GM23338 (cell line): ENCODE results near the gene SMIM21. TPM values are rescaled to one million over a fixed set of nuclear protein-coding genes. Genes with fewer than 3 reads are reported as not detected.

ENCODE experiments used
- ATAC-seq: fragments of 200-7000 bp; cut with Tn5 transposase; 3 replicates; pipeline ENCODE4 v1.9.1; 2020
- DNase-seq: peaks from one replicate; pipeline ENCODE4 v3.0.0-alpha.2; 2015; ENCODE audit warnings: low spot score
- H2AFZ ChIP-seq: fragments of 200-600 bp; sonication (generic); 2 replicates; pipeline ENCODE4 v1.8.0; 2016; ENCODE audit warnings: antibody characterized with exemption, mild to moderate bottlenecking, moderate library complexity
- H3F3A ChIP-seq: fragments of 200-600 bp; sonication (generic); replicated peaks from 2 replicates; pipeline ENCODE4 v1.8.0; 2017; ENCODE audit warnings: antibody characterized with exemption, mixed run types, low read depth
- H3K27ac ChIP-seq: fragments of 200-600 bp; sonication (generic); 2 replicates; pipeline ENCODE4 v1.6.1; 2016; ENCODE audit warnings: low read depth
- H3K27me3 ChIP-seq: fragments of 200-600 bp; sonication (generic); 2 replicates; pipeline ENCODE4 v1.8.0; 2016; ENCODE audit warnings: mild to moderate bottlenecking, mixed run types, moderate library complexity; ENCODE audit not compliant: insufficient read depth
- H3K36me3 ChIP-seq: fragments of 200-600 bp; sonication (generic); 2 replicates; pipeline ENCODE4 v1.8.0; 2016; ENCODE audit warnings: mild to moderate bottlenecking; ENCODE audit not compliant: insufficient read depth
- H3K4me1 ChIP-seq: fragments of 200-600 bp; sonication (generic); 2 replicates; pipeline ENCODE4 v1.8.0; 2016; ENCODE audit warnings: mild to moderate bottlenecking, moderate library complexity; ENCODE audit not compliant: insufficient read depth
- H3K4me2 ChIP-seq: fragments of 200-600 bp; sonication (generic); 2 replicates; pipeline ENCODE4 v1.7.1; 2017; ENCODE audit warnings: mixed run types
- H3K4me3 ChIP-seq: fragments of 200-600 bp; sonication (generic); 2 replicates; pipeline ENCODE4 v1.6.1; 2016; ENCODE audit warnings: mixed run types
- H3K79me2 ChIP-seq: fragments of 200-600 bp; sonication (generic); replicated peaks from 2 replicates; pipeline ENCODE4 v1.8.0; 2017; ENCODE audit warnings: mild to moderate bottlenecking; ENCODE audit not compliant: insufficient read depth
- H3K9me2 ChIP-seq: fragments of 200-600 bp; sonication (generic); 2 replicates; pipeline ENCODE4 v1.8.0; 2017; ENCODE audit not compliant: insufficient read depth
- H4K20me1 ChIP-seq: fragments of 200-600 bp; sonication (generic); replicated peaks from 2 replicates; pipeline ENCODE4 v1.8.0; 2017; ENCODE audit warnings: mild to moderate bottlenecking; ENCODE audit not compliant: insufficient read depth
- H3K27ac Mint-ChIP-seq: 2 replicates; pipeline ENCODE4 v1.8.0; 2020; ENCODE audit warnings: inconsistent platforms, mild to moderate bottlenecking, moderate library complexity, mixed read lengths
- H3K27me3 Mint-ChIP-seq: 3 replicates; pipeline ENCODE4 v1.8.0; 2022; ENCODE audit warnings: low read depth, mild to moderate bottlenecking, moderate library complexity, mixed read lengths, inconsistent platforms; ENCODE audit not compliant: insufficient read depth, poor library complexity
- H3K36me3 Mint-ChIP-seq: 3 replicates; pipeline ENCODE4 v1.8.0; 2021; ENCODE audit warnings: low read depth, mild to moderate bottlenecking, inconsistent platforms, moderate library complexity, mixed read lengths
- H3K4me1 Mint-ChIP-seq: 3 replicates; pipeline ENCODE4 v1.8.0; 2020; ENCODE audit warnings: mild to moderate bottlenecking, inconsistent platforms, mixed read lengths
- H3K4me3 Mint-ChIP-seq: 3 replicates; pipeline ENCODE4 v1.8.0; 2021; ENCODE audit warnings: moderate library complexity, mild to moderate bottlenecking, inconsistent platforms, mixed read lengths
- H3K9me3 Mint-ChIP-seq: 3 replicates; pipeline ENCODE4 v1.8.0; 2020; ENCODE audit warnings: moderate library complexity, mild to moderate bottlenecking, inconsistent platforms, mixed read lengths
- CREB1 ChIP-seq: fragments of 250-450 bp; sonication (Bioruptor Pico); IDR thresholded peaks from 2 replicates; pipeline ENCODE4 v1.5.0; 2020; ENCODE audit warnings: low read depth, mild to moderate bottlenecking, moderate library complexity
- EZH2phosphoT487 ChIP-seq: fragments of 200-600 bp; sonication (generic); IDR thresholded peaks from one replicate; pipeline ENCODE4 v1.8.1; 2018; ENCODE audit warnings: antibody characterized with exemption; ENCODE audit not compliant: unreplicated experiment
- JUNB ChIP-seq: IDR thresholded peaks from one replicate; pipeline ENCODE4 v1.6.1; 2016; ENCODE audit warnings: antibody characterized with exemption; ENCODE audit not compliant: unreplicated experiment
- NANOG ChIP-seq: IDR thresholded peaks from 2 replicates; pipeline ENCODE4 v1.6.1; 2016; ENCODE audit warnings: antibody characterized with exemption, borderline replicate concordance
- POLR2AphosphoS5 ChIP-seq: IDR thresholded peaks from 2 replicates; pipeline ENCODE4 v1.6.1; 2016; ENCODE audit warnings: antibody characterized with exemption, low read depth
- STAT1 ChIP-seq: IDR thresholded peaks from one replicate; pipeline ENCODE4 v1.6.1; 2016; ENCODE audit warnings: antibody characterized with exemption; ENCODE audit not compliant: unreplicated experiment
- ZNF114 ChIP-seq: fragments of 250-450 bp; sonication (Bioruptor Pico); IDR thresholded peaks from 2 replicates; pipeline ENCODE4 v1.5.0; 2020; ENCODE audit warnings: mild to moderate bottlenecking, moderate library complexity
- ZNF331 ChIP-seq: fragments of 250-450 bp; sonication (Bioruptor Pico); IDR thresholded peaks from 2 replicates; pipeline ENCODE4 v1.5.0; 2020; ENCODE audit warnings: low read depth, mild to moderate bottlenecking, moderate library complexity
- polyA plus RNA-seq: library from polyadenylated mRNA; unstranded; fragments of >200 nt; fragmentation: Nextera tagmentation; extraction: Ambion mirVana; gene quantifications from 2 replicates; pipeline ENCODE4 v1.2.1, GENCODE V29; 2016
- total RNA-seq: library from RNA; depleted of rRNA; stranded (reverse); fragments of >200 nt; shearing (Covaris generic); gene quantifications from 2 replicates; pipeline ENCODE4 v1.2.3, GENCODE V29; 2014
- TF ChIP-seq, protein P1 (sequence below): IDR thresholded peaks from one replicate; pipeline ENCODE4 v1.6.1; 2018; ENCODE audit warnings: antibody characterized with exemption; ENCODE audit not compliant: unreplicated experiment
- TF ChIP-seq, protein P2 (sequence below), 2 experiments: fragments of 200-600 bp in 1 of 2; sonication (generic) in 1 of 2; conservative IDR thresholded peaks; 2 replicates each; pipeline versions ENCODE4 v1.5.1 to v1.6.1; 2016 to 2017; ENCODE audit warnings: antibody characterized with exemption in 2 of 2, low read depth in 2 of 2, mild to moderate bottlenecking in 2 of 2, moderate library complexity in 1 of 2
- TF ChIP-seq, protein P3 (sequence below): fragments of 250-450 bp; sonication (Bioruptor Pico); IDR thresholded peaks from 2 replicates; pipeline ENCODE4 v1.5.0; 2020; ENCODE audit warnings: mild to moderate bottlenecking, moderate library complexity
- TF ChIP-seq, protein P4 (sequence below): IDR thresholded peaks from 2 replicates; pipeline ENCODE4 v1.6.1; 2016; ENCODE audit warnings: antibody characterized with exemption

SMIM21 gene
- total and polyA plus RNA-seq, 2 experiments from 2014 or later, result not detected

DNA sequence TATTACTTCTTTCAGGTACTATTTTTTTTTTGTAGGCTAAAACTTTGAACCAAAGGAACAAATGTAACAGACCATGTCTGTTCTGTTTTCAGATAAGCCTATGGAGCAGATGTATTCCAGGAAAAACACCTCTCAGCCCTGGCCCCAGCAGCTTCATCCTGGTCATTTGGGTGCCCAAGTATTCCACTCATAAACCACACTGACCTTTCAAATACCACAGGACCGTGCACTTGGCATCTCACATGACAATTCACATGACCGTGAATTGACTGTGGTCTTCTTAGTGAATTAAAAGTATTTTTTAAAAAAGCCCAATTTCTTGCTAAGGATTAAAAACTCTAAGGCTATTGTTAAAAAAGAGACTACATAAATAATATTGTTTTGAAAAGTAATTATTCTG is 50.2 kb downstream of the SMIM21 start:
- Mint-ChIP-seq H3K4me1 (peaks cover 13% of the 10 kb centered on the region), H3K4me3 (no peak overlapping the region), H3K9me3 (peaks cover 4% of the 10 kb centered on the region), H3K36me3 (peaks cover 2% of the 10 kb centered on the region; the same call in 2 of the 3 replicates), H3K27me3 (peaks cover 1% of the 10 kb centered on the region), H3K27ac (no peak overlapping the region)
- no peak overlapping the region for H3K4me3 ChIP-seq
- no peaks in the 10 kb centered on the region for H3K4me1 ChIP-seq
- H3K36me3 ChIP-seq, result no peaks in the 10 kb centered on the region
- 0 out of 2 replicates have a peak, but pooled peaks cover 3% of the 10 kb centered on the region for H3K9me2 ChIP-seq
- no peak overlapping the region for H3K27ac ChIP-seq
- TF ChIP-seq NANOG (no peak), ZNF114 (CRISPR knock-in tag) (no peak), JUNB (no peak), POLR2AphosphoS5 (no peak), STAT1 (no peak), EZH2phosphoT487 (no peak), ZNF331 (CRISPR knock-in tag) (no peak), CREB1 (no peak)
- TF ChIP-seq, protein P1, sequence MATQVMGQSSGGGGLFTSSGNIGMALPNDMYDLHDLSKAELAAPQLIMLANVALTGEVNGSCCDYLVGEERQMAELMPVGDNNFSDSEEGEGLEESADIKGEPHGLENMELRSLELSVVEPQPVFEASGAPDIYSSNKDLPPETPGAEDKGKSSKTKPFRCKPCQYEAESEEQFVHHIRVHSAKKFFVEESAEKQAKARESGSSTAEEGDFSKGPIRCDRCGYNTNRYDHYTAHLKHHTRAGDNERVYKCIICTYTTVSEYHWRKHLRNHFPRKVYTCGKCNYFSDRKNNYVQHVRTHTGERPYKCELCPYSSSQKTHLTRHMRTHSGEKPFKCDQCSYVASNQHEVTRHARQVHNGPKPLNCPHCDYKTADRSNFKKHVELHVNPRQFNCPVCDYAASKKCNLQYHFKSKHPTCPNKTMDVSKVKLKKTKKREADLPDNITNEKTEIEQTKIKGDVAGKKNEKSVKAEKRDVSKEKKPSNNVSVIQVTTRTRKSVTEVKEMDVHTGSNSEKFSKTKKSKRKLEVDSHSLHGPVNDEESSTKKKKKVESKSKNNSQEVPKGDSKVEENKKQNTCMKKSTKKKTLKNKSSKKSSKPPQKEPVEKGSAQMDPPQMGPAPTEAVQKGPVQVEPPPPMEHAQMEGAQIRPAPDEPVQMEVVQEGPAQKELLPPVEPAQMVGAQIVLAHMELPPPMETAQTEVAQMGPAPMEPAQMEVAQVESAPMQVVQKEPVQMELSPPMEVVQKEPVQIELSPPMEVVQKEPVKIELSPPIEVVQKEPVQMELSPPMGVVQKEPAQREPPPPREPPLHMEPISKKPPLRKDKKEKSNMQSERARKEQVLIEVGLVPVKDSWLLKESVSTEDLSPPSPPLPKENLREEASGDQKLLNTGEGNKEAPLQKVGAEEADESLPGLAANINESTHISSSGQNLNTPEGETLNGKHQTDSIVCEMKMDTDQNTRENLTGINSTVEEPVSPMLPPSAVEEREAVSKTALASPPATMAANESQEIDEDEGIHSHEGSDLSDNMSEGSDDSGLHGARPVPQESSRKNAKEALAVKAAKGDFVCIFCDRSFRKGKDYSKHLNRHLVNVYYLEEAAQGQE, result no peak
- TF ChIP-seq, protein P2, sequence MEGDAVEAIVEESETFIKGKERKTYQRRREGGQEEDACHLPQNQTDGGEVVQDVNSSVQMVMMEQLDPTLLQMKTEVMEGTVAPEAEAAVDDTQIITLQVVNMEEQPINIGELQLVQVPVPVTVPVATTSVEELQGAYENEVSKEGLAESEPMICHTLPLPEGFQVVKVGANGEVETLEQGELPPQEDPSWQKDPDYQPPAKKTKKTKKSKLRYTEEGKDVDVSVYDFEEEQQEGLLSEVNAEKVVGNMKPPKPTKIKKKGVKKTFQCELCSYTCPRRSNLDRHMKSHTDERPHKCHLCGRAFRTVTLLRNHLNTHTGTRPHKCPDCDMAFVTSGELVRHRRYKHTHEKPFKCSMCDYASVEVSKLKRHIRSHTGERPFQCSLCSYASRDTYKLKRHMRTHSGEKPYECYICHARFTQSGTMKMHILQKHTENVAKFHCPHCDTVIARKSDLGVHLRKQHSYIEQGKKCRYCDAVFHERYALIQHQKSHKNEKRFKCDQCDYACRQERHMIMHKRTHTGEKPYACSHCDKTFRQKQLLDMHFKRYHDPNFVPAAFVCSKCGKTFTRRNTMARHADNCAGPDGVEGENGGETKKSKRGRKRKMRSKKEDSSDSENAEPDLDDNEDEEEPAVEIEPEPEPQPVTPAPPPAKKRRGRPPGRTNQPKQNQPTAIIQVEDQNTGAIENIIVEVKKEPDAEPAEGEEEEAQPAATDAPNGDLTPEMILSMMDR (conservative IDR thresholded peaks at IDR 0.05; ENCODE audit: low read depth in 2 of 2), result no peak
- TF ChIP-seq, protein P3, sequence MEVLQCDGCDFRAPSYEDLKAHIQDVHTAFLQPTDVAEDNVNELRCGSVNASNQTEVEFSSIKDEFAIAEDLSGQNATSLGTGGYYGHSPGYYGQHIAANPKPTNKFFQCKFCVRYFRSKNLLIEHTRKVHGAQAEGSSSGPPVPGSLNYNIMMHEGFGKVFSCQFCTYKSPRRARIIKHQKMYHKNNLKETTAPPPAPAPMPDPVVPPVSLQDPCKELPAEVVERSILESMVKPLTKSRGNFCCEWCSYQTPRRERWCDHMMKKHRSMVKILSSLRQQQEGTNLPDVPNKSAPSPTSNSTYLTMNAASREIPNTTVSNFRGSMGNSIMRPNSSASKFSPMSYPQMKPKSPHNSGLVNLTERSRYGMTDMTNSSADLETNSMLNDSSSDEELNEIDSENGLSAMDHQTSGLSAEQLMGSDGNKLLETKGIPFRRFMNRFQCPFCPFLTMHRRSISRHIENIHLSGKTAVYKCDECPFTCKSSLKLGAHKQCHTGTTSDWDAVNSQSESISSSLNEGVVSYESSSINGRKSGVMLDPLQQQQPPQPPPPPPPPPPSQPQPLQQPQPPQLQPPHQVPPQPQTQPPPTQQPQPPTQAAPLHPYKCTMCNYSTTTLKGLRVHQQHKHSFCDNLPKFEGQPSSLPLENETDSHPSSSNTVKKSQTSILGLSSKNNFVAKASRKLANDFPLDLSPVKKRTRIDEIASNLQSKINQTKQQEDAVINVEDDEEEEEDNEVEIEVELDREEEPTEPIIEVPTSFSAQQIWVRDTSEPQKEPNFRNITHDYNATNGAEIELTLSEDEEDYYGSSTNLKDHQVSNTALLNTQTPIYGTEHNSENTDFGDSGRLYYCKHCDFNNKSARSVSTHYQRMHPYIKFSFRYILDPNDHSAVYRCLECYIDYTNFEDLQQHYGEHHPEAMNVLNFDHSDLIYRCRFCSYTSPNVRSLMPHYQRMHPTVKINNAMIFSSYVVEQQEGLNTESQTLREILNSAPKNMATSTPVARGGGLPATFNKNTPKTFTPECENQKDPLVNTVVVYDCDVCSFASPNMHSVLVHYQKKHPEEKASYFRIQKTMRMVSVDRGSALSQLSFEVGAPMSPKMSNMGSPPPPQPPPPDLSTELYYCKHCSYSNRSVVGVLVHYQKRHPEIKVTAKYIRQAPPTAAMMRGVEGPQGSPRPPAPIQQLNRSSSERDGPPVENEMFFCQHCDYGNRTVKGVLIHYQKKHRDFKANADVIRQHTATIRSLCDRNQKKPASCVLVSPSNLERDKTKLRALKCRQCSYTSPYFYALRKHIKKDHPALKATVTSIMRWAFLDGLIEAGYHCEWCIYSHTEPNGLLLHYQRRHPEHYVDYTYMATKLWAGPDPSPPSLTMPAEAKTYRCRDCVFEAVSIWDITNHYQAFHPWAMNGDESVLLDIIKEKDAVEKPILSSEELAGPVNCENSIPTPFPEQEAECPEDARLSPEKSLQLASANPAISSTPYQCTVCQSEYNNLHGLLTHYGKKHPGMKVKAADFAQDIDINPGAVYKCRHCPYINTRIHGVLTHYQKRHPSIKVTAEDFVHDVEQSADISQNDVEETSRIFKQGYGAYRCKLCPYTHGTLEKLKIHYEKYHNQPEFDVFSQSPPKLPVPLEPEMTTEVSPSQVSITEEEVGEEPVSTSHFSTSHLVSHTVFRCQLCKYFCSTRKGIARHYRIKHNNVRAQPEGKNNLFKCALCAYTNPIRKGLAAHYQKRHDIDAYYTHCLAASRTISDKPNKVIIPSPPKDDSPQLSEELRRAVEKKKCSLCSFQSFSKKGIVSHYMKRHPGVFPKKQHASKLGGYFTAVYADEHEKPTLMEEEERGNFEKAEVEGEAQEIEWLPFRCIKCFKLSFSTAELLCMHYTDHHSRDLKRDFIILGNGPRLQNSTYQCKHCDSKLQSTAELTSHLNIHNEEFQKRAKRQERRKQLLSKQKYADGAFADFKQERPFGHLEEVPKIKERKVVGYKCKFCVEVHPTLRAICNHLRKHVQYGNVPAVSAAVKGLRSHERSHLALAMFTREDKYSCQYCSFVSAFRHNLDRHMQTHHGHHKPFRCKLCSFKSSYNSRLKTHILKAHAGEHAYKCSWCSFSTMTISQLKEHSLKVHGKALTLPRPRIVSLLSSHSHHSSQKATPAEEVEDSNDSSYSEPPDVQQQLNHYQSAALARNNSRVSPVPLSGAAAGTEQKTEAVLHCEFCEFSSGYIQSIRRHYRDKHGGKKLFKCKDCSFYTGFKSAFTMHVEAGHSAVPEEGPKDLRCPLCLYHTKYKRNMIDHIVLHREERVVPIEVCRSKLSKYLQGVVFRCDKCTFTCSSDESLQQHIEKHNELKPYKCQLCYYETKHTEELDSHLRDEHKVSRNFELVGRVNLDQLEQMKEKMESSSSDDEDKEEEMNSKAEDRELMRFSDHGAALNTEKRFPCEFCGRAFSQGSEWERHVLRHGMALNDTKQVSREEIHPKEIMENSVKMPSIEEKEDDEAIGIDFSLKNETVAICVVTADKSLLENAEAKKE (CRISPR knock-in tag), result no peak
- TF ChIP-seq, protein P4, sequence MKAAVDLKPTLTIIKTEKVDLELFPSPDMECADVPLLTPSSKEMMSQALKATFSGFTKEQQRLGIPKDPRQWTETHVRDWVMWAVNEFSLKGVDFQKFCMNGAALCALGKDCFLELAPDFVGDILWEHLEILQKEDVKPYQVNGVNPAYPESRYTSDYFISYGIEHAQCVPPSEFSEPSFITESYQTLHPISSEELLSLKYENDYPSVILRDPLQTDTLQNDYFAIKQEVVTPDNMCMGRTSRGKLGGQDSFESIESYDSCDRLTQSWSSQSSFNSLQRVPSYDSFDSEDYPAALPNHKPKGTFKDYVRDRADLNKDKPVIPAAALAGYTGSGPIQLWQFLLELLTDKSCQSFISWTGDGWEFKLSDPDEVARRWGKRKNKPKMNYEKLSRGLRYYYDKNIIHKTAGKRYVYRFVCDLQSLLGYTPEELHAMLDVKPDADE, result no peak
- H3K27me3 ChIP-seq, result no peaks in the 10 kb centered on the region
- H3K4me2 ChIP-seq, result no peak overlapping the region
- DNase-seq, result no peak
- no peak overlapping the region for H2AFZ ChIP-seq
- no peaks in the 10 kb centered on the region for H3F3A ChIP-seq
- H4K20me1 ChIP-seq, result no peaks in the 10 kb centered on the region
- no peaks in the 10 kb centered on the region for H3K79me2 ChIP-seq
- ATAC-seq, result no peak
